UCSD-AML1 (cell line): Measurements from ENCODE around the gene ANKRD55.
A peak's percentile ranks its signal among the peaks of the same experiment; 100 is the strongest.
"Not testable (repeated sequence)": the region's sequence is repeated elsewhere in the genome, so short reads cannot be mapped to it uniquely, and the experiment has no call there.

Experiments
- DNase-seq: peaks from one replicate; lab custom pipeline; 2025; ENCODE audit not compliant: unreplicated experiment; lab: John Stamatoyannopoulos, UW

ANKRD55 gene

DNA sequence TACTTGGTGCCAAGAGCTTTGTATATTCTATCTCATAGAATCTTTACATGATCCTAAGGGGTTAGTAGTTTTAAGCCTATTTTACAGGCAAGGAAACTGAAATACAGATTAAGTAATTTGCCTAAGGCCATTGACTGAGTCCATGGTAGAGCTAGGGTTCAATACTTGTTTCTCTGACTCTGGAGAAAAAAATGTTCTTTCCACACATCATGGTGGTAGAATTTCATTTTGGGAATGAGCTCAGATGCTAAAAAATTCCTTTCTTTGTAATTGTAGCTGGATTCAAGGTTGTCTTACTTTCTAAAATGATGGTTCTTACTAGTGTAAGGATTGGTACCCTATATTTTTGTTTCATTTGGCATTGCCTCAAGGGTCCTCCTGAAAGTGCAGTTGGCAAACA, 86.0 kb downstream of the ANKRD55 start:
- no peak for DNase-seq

DNA sequence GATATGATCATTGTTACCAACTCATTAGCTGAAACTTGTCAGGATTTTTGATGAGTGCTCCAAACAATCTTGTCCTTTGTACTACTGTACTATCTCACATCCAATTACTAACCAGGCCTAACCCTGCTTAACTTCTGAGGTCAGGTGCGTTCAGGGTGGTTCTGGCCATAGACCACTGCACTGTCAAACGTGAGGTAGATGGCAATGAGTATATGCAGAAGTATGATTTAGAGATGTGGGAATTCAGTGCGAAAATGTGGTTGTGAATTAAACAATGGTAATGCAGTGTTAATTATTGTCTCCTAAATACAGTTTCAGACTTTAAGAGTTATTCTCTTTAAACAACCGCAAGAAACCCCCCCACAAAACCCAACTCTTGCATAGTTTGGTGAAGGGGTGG, 86.5 kb downstream of the ANKRD55 start:
- no peak for DNase-seq

DNA sequence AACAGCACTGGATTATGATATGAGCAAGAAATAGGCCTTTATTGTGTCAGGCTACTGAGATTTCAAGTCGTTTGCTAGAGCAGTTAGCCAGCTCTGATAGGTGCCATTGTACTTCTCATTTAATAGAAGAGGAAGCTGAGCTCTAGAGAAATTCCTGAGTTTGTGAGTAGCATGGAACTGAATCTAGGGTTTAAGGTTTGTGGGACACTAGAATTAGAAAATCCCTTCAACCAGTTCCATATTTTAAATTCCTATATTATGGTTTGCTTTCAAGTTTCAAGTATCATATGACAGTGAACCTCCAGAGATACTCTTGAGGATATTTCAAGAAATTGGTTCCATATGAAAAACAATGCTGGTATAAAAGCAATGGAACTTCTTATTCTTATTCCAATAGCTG, 87.6 kb downstream of the ANKRD55 start:
- DNase-seq = no peak

DNA sequence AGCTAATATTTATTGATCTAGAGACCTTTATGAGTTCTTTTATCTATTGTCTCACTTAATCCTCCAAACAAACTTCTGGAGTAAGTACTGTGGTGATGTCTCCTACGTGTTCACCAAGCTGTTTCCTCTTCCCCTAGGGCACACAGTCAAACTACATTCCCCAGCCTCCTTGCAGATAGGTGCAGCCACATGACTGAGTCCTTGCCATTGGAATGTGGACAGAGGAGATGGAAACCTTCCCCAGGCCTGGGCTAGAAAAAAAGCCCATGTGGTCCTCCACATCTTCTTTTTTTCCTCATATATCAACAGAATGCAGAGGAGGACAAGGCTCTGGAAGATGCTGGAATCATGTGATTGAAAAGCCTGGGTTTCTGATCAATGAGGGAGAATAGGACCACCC, 88.0 kb downstream of the ANKRD55 start:
- DNase-seq = no peak

DNA sequence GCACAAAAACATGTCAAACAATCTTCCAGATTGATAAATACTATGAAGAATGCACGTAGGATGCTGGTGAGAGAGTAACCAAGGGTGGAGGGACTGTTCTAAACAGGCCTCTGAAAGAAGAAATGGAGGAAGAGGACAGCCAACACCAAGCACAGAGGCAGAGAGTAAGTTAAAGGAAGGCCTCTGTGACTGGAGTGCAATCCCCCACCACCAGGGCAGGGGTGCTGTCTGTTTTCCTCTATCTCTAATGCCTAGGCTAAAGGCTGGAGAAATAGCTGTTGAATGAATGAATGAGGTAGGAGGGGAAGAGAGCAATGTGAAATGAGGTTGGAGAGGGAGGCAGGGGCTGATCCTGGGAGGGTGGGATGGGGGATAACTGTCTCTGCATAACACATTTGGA, 88.9 kb downstream of the ANKRD55 start:
- DNase-seq = no peak

DNA sequence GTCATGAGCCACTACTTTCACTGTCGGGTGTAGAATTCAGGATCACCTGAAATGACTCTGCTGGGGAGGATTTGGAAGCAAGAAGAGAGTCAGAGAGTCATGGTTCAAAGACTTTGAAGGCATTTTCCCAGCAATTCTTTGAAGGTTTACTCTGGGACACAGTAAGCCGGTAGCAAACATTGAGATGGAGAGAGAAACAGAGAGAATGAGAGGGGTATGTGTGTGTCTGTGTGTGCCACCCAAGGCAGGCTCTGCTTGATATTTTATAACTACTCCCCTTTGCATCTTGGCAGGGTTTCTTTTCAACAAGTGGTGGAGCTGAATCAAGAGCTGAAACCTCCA, 89.8 kb downstream of the ANKRD55 start:
- no peak for DNase-seq

DNA sequence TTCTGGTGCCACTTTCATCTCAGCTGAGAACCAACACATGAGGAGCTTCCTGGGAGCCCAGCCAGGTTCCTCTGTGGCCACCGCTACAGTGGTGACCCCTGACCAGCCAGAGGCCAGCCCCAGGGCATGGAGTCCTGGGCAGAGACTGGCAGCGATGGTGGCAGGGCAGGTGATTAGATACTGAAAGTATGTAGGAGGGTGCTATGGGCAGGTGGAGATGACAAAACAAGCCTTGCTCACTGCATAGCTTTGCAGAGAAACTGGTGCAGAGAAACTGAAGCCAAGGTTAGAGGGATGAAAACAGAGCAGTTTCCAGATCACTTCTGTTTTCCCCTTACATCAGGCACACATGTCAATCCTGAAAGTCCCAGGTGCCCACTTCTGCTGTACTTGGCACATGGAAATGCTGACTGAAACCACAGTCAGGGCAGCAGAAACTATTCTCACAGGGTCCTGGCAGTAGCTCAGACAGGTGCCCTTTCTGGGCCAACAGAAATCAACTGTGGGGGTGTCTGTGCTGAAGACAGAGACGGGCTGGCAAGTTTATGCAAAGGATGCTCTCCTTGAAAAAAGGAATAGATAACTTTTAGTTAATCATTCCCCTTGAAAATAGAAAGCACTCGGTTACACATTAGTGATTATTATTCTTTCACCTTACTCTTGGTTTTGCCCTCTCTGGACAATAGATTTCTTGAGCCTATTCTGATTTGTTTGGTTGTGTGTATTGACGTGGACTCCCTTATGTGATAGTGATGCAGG, 90.3 kb downstream of the ANKRD55 start:
- no peak for DNase-seq

DNA sequence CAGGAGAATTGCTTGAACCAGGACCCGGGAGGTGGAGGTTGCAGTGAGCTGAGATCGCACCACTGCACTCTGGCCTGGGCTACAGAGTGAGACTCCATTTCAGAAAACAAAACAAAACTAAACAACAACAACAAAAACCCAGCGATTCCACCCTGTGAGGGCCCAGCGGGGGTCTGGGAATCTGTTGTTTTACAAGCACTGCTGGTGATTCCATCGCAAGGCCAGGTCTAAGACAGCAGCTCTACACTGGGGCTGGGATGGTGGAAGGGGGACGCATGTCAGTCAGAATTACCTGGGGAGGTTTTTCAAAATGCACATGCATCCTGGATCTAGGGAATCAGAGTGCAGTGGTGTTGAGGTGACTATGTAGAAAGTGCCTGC, 90.9 kb downstream of the ANKRD55 start:
- no peak for DNase-seq

DNA sequence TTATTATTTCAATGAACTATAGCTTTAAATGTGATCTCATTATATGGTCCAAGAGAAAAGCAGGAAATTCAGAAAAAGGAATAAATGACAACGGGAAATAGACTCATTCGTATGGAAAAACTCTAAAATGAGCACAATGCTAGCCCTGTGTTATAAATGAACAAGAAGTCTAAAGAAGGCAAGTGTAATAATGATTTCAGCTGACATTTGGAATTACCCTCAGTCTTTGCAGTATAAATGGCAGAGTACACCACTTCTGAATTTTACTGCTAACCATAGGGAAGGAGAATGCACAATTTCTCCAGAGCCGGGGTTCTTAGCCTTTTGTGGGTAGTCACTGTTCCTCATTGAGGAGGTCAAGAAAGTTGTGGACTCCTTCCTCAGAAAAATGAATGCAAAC, 93.1 kb downstream of the ANKRD55 start:
- no peak for DNase-seq

DNA sequence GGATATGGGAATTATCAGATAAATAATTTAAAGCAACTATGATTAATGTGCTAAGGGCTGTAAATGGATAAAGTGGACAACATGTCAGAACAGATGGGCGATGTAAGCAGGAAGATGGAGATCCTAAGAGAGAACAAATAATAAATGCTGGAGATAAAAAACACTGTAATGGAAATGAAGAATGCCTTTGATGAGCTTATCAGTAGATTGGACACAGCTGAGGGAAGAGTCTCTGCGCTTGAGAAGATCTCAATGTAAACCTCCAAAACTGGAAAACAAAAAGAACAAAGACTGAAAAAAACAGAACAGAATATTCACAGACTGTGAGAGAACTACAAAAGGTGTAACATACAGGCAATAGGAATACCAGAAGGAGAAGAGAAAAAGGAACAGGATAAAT, 102.5 kb downstream of the ANKRD55 start:
- DNase-seq = no peak

DNA sequence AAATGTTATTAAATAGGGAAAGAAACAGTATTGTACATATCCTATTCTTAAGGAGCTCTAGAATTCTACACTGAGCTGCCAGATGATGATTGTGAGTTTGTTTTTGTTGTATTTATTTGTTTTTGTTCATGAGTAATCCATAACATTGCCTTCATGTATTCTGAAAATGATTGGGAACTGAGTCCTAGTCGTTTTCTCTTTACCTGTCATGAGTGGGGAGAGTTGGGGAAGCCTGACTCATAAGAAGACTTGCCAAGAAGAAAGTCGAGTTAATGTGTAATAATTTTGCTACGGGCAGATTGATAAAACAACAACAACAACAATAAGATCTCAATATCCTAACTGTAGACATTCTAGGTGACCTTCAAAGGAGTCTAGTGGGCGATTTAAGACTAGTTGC, 103.8 kb downstream of the ANKRD55 start:
- DNase-seq = no peak

DNA sequence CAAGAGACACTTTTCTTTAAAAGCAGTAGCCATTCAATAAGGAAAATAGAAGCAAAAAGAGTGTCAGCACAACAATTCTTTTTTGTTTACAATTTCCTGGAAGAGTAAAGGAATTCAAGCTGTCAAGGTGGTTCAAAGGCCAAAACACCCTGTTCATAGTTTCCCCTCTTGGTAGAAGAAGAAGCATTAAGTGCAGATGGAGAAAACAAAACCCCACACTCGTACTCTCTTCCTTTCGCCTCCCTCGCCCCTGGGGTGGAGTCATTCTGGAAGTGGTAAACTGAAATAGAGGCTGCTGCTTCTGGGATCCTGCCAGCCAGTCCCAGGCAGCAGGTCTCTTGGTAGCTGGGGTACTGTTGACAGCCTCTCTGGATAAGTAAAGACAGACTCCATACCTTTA, 105.0 kb downstream of the ANKRD55 start:
- DNase-seq = peak; percentile 34

DNA sequence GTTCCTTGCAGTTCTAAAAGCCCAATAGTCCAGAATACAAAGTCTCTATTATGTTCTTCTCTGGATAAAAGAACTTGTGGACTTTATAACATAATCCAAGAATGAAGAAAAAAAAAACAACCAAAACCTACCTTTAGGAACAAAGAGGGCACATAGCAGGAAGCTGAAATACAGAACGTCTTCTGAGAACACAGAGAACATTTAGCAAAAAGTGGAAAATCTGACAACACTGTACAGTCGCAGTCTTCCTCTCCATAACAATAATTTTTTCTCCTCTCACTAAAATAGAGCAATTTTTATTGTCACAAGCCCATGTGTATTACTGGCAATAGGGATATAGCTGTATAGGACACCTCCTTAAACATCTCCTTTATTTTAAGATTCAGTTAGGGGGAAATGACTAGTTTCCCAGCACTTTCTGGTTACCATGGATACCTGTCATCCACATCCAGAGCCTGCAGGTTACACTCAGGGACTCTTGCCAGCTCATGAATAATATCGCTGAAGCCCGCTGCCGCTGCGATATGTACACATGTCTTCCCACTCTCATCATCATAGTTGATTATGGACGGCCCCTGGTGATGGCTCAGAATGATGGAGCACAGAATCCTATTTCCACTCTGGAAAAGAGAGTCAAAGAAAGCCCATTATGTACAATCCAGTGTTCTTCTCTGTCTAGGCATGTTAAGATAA, 106.5 kb downstream of the ANKRD55 start:
- DNase-seq = no peak

DNA sequence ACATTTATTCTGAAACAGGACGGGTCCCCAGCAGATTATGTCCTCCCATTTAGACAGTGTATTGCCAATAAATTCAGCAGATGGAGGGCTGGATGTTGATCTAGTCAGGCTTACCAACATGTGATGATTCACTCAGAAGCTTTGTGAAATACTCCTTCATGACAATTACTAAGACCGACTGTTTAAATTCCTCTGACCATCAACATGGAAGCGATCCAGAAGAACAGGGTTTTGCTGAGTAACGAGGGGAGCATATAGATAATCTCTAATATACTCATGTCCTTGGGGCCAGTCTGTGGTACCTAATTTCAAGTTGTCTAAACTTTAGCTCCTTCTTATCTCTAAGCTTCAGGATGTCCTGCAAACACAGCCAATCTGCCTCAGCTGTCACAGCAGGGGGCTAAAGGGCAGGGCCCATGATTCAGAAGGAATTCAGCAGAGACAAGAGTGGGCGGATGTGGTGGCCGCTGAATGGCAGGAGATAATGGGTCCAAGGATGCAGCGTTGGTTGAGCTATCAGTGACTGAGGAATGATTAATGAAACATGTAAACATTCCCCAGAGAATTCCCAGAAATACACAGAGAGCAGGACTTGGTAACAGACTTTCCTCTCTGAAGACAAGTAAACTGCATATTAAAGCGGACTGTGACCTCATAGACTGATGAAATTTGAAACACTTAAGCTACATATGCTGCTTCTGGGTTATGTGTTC, 109.4 kb downstream of the ANKRD55 start:
- DNase-seq = peak; percentile 87

DNA sequence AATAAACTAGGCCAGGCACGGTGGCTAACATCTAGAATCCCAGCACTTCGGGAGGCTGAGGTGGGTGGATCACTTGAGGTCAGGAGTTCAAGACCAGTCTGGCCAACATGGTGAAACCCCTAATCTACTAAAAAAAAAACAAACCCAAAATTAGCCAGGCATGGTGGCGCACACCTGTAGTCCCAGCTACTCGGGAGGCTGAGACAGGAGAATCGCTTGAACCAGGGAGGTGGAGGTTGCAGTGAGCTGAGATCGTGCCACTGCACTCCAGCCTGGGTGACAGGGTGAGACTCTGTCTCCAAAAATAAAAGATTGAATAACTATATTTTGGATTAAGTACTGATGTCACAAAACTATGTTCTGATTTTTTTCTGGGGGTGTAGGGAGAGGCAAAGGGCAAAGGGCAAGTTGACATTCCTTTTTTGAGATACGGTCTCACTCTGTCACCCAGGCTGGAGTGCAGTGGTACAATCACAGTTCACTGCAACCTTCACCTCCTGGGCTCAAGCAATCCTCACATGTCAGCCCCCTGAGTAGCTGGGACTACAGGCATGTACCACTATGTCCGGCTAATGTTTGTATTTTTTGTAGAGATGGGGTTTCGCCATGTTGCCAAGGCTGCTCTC, 110.7 kb downstream of the ANKRD55 start:
- not testable (repeated sequence) for DNase-seq

DNA sequence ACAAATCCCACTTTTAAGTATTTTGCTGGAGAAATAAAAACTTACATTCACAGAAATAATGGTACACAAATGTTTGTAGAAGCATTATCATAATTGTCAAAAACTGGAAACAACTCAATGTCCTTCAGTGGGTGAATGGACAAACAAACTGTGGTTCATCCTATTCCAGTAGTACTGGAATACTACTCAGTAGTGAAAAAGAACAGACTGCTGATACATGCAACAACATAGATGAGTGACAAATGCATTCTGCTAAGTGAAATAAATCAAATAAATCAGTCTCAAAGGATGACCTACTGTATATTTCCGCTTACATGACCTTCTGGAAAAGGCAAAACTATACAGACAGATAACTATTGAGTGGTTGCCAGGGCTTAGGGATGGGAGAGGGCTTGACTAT, 114.1 kb downstream of the ANKRD55 start:
- DNase-seq = no peak

DNA sequence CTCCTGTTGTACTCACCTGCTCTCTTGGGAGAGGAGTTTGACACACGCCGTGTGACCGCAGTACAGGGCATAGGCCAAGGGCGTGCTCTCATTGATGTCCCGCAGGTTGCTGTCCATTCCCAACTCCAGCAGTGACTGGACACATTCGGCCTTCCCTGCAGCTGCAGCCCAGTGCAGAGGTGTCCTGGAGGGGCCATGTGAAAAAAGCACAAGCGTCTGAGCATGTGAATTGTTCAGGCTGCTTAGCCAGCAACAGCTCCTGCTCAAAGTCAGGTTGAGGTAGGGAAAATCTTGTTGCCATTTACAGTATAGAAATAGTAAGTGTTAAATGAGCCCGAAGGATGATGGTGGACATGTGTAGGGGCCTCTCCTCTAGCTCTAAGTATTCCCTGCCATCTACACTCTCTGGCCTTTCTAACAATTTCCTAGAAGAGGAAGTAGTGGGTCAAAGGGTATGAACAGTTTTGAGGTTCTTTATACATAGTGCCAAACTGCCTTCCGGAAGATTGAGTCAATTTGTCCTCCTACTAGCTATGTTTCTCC, 116.5 kb downstream of the ANKRD55 start:
- DNase-seq = peak; percentile 20

DNA sequence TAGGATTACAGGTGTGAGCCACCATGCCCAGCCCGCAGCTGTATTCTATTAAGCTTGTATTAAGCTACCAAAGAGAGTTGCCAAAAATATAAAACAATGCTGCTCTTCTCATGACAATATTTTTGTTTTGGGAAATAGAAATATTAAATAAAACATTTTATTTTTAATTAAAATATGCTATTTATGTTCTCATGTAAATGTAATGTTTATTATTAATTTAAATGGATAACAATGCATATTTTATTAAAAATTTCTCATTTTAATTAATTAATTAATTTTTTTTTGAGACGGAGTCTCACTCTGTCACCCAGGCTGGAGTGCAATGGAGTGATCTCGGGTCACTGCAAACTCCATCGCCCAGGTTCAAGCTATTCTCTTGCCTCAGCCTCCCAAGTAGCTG, 117.5 kb downstream of the ANKRD55 start:
- no peak for DNase-seq

DNA sequence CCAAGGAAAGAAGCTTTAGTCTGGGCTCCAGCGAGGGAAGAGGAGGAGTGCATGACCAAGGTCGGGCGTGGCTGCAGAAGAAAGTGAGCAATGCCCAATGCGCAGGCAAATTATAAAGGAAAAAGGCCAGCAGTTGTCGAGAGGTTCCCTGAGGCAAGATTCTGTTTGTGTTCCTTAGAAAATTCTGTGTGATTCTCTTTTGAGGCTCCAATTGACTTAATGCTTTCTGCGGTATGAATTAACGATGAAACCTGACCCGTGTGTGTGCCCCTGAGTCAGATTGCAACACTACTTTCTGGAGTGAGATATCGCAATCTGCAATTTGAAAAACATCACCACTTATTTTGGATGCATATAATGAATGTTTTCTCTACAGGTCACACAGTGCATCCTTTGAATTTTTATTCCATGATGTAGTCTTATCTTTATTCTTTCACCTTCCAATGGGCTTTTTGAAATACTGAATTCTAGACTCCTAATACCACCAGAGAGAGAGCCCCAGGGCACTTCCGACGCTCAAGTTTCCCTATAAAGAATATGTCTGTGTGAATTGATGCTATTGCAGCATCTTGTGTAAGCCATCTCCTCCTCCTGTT, 120.5 kb downstream of the ANKRD55 start:
- DNase-seq = no peak

DNA sequence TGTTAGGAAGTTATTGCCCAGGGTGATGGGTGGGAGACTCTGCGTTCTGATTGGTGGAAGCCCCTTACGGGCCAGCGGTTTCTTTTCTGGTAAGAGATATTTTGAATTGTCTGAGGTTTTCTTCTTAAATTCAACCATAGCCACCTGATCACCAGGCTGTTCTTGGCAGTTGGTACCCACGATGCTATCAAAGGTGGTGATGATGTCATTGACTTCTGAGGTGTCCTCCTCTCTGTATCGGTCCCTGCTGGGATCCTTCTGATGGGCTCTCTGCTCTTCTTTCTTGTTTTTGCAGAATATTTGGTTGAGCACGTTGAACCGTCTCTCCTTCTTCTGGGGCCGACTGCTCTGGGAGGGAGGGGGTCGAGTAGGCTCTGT, 121.7 kb downstream of the ANKRD55 start:
- DNase-seq = no peak
